Raji (cell line): ENCODE measurements around the gene PKMYT1.

Experiments used
- POLR2A ChIP-seq: IDR thresholded peaks from 2 replicates; pipeline ENCODE4 v1.6.1; 2011; ENCODE audit warnings: low read depth, low read length, control low read depth; ENCODE audit not compliant: insufficient read depth

Gene PKMYT1

GRCh38 chr16:2988590-2989099 is 8.4 kb upstream of the PKMYT1 start:
- no peak for TF ChIP-seq POLR2A

- no peak for TF ChIP-seq POLR2A
These were observed 7.6 kb upstream of the PKMYT1 start for GRCh38 chr16:2987833-2988232.

DNA sequence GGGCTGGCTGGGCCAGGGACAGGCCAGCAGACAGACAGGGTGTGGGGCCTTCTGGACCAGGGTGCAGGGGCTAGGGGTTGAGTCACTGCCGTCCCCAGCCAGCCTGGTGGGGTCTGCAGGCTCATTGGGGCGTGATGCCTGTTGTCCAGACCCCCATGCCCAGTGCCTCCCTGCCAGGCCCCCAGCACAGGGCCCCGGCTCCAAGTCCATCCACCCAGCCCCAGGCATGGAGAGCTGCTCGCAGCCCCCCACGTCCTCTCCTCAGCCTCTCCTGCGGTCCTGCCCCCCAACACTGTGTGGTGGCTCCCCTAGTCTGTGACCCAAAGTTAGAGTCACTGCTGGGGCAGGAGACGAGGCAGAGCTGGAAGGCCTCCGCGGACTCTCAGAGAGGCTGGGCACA is 7.0 kb upstream of the PKMYT1 start:
- no peak for TF ChIP-seq POLR2A

DNA sequence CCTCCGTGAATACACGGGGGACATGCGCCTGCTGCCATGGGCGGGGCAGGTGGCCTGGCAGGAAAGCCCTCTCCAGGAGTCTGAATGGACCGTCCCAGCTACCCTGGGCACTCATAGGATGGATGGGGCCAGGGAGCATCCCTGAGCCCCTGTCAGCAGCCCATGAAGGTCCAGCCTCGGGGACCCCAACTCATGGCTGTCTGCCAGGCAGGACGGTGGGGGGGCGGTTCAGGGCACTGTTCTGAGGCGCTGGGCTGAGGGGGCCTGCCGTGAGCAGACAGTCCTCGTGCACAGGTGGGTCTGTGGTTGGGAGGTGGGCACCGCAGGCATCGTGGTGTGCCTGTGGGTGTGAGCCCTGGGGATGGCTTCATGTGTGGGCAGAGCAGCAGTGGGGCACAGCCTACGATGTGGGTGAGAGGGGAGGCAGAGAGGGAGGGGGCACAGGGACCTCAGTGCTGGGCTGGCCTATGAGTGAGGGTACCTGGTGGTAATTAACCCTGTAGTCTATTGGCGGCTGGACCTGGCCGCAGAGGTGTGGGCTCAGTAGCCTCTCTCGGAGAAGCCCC is 6.5 kb upstream of the PKMYT1 start:
- no peak for TF ChIP-seq POLR2A

GRCh38 chr16:2985893-2986355 is 5.7 kb upstream of the PKMYT1 start:
- TF ChIP-seq POLR2A: no peak

DNA sequence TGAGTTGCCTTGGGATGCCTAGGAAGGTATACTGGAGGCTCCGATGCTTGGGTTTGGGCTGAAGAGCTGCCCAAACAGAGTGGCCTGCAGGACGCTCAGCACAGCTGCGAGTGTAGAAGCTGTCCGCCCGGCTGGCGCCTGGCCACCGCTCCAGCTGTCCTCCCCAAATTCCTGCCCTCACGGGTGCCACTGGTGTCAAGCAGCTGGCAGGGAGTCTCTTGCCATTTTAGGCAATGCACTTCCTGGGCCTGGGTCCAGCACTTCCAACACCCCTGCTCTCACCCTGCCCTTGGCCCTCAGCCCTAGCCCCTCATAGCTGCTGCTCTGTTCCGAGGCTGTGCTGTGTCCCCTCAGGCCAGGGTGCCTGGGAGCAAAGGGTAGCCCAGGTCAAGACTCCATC is 5.2 kb upstream of the PKMYT1 start:
- TF ChIP-seq POLR2A: no peak

- TF ChIP-seq POLR2A: no peak; the same call in 1 of the 2 replicates
These were observed 3.5 kb upstream of the PKMYT1 start for GRCh38 chr16:2983706-2984136.

DNA sequence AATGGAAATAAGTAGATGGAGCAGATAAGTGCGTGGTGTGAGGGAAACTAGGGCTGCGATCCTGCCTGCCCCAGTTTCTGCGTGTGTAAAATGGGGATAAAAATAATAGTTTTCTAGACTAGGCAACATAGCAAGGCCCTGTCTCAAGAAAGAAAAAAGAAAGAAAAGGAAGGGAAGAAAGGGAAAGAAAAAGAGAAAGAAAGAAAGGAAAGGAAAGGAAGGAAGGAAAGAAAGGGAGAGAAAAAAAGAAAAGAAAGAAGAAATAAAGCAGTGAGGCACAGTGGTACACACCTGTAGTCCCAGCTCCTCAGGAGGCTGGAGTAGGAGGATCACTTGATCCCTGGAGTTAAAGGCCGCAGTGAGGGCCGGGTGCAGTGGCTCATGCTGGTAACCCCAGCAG is 2.2 kb upstream of the PKMYT1 start:
- TF ChIP-seq POLR2A: no peak

GRCh38 chr16:2981899-2982250 is 1.6 kb upstream of the PKMYT1 start:
- TF ChIP-seq POLR2A: 0 out of 2 replicates have a peak, but pooled peaks have one; percentile 21

DNA sequence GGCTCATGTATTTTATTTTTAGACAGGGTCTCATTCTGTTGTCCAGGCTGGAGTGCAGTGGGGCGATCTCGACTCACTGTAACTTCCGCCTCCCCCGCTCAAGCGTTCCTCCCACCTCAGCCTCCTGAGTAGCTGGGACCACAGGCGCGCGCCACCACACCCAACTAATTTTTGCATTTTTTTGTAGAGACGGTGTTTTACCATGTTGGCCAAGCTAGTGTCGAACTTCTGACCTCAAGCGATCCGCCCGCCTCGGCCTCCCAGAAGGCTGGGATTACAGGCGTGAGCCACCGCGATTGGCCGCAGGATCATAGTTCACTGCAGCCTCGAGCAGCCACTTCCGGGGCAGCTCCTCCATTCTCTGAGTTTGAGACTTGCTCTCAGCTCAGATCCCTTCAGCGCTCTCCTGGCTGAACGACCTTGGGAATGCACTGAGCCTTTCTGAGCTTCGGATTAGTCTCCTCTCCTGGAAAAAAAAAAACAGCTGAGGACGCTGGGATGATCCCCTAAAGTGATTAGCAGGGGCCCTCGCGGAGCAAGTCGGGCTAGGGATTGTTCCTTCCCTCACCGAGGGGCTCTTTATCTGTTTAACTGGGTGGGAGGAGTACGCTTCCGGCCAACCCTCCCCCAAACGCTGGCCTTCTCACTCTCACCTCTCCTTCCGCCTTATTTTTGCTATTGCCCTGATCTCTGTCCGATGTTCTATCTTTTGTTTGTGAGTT is 1.1 kb upstream of the PKMYT1 start:
- no peak for TF ChIP-seq POLR2A

GRCh38 chr16:2979669-2980226 is 498 bp downstream of the PKMYT1 start:
- no peak for TF ChIP-seq POLR2A

GRCh38 chr16:2977440-2977839 is 2.8 kb downstream of the PKMYT1 start:
- TF ChIP-seq POLR2A: no peak

DNA sequence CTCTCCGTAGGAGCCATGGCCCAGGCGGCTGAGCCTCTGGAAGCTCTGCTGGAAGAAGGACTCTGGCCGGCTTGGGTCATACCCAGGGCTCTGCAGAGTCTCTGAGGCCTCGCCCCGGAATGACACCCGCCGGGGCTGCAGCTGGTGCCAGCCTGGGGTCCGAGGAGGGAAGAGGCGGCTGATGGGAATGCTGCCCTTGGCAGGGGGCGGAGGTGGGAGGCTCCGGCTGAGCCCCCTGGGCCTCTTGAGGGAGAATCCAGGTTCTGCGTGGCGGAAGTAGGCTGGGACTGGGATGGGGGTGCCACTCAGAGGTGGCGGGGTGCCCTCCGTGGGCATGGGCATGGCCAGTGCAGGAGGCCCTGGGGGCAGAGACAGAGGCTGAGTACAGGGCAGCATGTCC is 3.6 kb downstream of the PKMYT1 start:
- no peak for TF ChIP-seq POLR2A

DNA sequence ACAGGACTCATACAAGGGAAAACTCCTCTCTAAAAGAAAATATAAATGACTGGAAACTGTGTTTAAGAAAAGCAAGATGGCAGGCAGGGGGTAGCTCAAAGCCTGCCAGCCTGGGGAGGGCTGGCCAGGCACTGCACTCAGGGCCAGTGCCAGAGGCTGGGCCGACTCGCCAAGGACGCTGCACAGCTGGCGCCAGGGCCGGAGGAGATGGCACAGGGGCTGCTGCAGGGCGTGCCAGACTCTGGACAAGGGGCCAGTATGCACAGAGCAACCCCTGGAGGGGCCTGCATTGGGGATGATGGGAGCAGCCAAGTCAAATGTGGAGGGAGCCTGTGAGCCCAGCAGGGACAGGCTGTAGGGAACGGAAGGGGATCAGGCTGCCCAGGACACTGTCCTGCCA is 4.0 kb downstream of the PKMYT1 start:
- no peak for TF ChIP-seq POLR2A

DNA sequence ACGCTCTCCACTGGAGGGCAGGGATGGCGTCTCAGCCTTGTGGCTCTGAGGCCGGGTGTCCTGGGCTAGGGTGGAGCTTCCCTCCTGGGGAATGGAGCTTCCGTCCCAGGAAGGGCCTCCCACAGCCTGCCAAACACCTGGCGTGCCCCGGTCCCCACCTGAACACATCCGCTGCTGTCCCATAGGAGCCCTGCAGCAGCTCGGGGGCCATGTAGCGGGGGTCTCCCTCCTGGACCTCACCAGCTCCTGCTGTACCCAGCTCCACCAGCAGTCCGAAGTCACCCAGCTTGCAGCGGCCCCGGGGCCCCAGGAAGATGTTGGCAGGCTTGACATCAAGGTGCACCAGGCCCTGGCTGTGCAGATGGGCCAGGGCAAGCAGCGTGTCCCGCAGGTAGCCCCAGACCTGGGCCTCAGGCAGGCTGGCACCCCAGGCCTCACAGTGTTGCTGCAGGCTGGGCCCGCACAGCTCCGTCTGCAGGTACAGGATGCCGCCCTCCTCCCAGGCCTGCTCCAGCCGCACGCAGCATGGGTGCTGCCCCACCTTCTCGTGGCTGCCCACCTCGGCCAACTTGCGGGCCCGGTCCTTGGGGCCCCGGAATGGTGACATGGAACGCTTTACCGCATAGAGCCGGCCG is 5.0 kb downstream of the PKMYT1 start:
- TF ChIP-seq POLR2A: no peak
